Esophagus squamous epithelium (tissue), 5 donors: ENCODE measurements around the gene RETREG3. TPM values are rescaled to one million over a fixed set of nuclear protein-coding genes. Genes with fewer than 3 reads are reported as not detected.
"Not testable (repeated sequence)": the region's sequence is repeated elsewhere in the genome, so short reads cannot be mapped to it uniquely, and the experiment has no call there.

Experiments used
- DNase-seq: peaks from one replicate; lab custom pipeline; 2025; lab: John Stamatoyannopoulos, UW
- H3K27ac ChIP-seq, 4 donors: fragments of 200-600 bp; sonication (generic); one replicate each; pipeline ENCODE4 v1.5.1; 2016 to 2019; ENCODE audit warnings: mild to moderate bottlenecking in 1 of 4
- H3K27me3 ChIP-seq, 4 donors: fragments of 200-600 bp; sonication (generic); 1 replicate in 3 of 4; 2 replicates in 1 of 4; pipeline versions ENCODE4 v1.5.1 to v1.6.0; 2017 to 2021; ENCODE audit warnings: antibody characterized with exemption in 1 of 4
- H3K36me3 ChIP-seq, 3 donors: fragments of 200-600 bp; sonication (generic); one replicate each; pipeline ENCODE4 v1.5.1; 2016 to 2019
- H3K4me1 ChIP-seq, 3 donors: fragments of 200-600 bp; sonication (generic); one replicate each; pipeline ENCODE4 v1.5.1; 2017 to 2019
- H3K4me3 ChIP-seq, 4 donors: fragments of 200-600 bp; sonication (generic); 1 replicate in 3 of 4; 2 replicates in 1 of 4; pipeline ENCODE4 v1.5.1; 2016 to 2019; ENCODE audit warnings: mild to moderate bottlenecking in 2 of 4, moderate library complexity in 1 of 4
- H3K9me3 ChIP-seq, 3 donors: fragments of 200-600 bp; sonication (generic); one replicate each; pipeline ENCODE4 v1.5.1; 2016 to 2019
- POLR2A ChIP-seq, 4 donors: fragments of 450-650 bp; IDR thresholded peaks; one replicate each; pipeline ENCODE4 v1.6.1; 2017; ENCODE audit warnings: antibody characterized with exemption in 4 of 4, mild to moderate bottlenecking in 4 of 4, moderate library complexity in 3 of 4
- WGBS, 2 donors: methylation state at CpG; one replicate each; pipeline ENCODE4 v1.1.5; 2018; 5-methylcytosine and 5-hydroxymethylcytosine counted together
- intact Hi-C: fragments of 100-400 bp; cut with DNase I; formaldehyde crosslinking; loops from one replicate; pipeline ENCODE4 v1.15.0; 2022
- total RNA-seq, 4 donors: library from RNA; depleted of rRNA; stranded (reverse); fragments of >200 nt; gene quantifications; one replicate each; pipeline ENCODE4 v1.1.0, GENCODE V29; 2016
- TF ChIP-seq, protein P1 (sequence below), 6 experiments: fragments of 450-650 bp in 4 of 6; fragments of 200-600 bp in 2 of 6; sonication (generic) in 2 of 6; IDR thresholded peaks; one replicate each; pipeline ENCODE4 v1.5.1; 2016 to 2019; ENCODE audit warnings: antibody characterized with exemption in 6 of 6, mild to moderate bottlenecking in 4 of 6, moderate library complexity in 4 of 6
- donor health status: DM: yes; HTN: yes; CAD: no.

RETREG3 gene
- total RNA-seq, 4 donors from 2014 or later: 35.7 to 59.6 (median 53.0) TPM

DNA sequence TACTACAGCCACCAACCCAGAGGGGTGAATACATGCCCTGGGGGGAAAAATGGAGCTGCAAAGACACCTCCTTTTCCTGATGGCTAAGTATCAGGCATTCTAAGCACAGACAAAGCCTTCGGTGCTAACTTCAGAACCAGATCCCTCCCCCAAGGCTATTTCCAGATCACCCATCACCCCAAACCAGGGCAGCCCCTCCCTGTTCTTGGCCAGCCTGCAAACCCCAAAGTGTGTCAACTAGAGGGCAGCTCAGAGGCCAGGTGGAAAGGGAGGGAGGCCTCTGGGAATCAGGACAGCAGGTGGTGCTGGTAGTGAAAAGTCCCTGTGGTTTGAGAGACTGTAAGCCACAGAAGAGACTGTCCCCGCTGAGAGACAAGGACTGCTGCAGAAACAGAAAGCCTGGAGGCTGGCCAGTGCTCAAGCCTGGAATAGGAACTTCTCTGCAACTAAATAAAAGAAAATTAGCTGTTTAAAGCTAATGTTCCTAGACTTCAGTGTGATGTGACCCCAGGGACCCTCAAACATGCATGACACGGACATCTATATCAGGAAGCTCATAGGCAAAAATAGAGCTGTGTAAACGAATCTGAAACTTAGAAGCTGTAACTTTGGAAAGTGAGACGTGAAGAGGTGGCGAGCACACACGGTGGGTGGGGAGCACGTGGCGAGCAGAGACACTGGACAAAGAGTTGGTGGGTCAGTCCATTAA, 9.4 kb upstream of the RETREG3 start:
- Histone ChIP-seq H3K27ac (peak overlapping the region; percentile 29 to 50 (median 40)), H3K27me3 (no peaks in the 10 kb centered on the region)
- DNase-seq: no peak

GRCh38 chr17:42617956-42618431, 8.8 kb upstream of the RETREG3 start:
- peak overlapping the region; percentile 29 to 50 (median 40) for H3K27ac ChIP-seq
- WGBS, 2 donors: 9 to 28% methylated on average over 3 to 4 of the region's 4 CpGs
- peaks cover 8 to 33% (median 14%) of the 10 kb centered on the region in 3 donors for H3K4me1 ChIP-seq
- intact Hi-C loops: no loop called here
- no peak for TF ChIP-seq POLR2A (IDR thresholded peaks at IDR 0.05)
- TF ChIP-seq, protein P1, sequence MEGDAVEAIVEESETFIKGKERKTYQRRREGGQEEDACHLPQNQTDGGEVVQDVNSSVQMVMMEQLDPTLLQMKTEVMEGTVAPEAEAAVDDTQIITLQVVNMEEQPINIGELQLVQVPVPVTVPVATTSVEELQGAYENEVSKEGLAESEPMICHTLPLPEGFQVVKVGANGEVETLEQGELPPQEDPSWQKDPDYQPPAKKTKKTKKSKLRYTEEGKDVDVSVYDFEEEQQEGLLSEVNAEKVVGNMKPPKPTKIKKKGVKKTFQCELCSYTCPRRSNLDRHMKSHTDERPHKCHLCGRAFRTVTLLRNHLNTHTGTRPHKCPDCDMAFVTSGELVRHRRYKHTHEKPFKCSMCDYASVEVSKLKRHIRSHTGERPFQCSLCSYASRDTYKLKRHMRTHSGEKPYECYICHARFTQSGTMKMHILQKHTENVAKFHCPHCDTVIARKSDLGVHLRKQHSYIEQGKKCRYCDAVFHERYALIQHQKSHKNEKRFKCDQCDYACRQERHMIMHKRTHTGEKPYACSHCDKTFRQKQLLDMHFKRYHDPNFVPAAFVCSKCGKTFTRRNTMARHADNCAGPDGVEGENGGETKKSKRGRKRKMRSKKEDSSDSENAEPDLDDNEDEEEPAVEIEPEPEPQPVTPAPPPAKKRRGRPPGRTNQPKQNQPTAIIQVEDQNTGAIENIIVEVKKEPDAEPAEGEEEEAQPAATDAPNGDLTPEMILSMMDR (IDR thresholded peaks at IDR 0.05): no peak
- no peak for DNase-seq
- peaks cover 7 to 32% (median 9%) of the 10 kb centered on the region in 3 donors for H3K36me3 ChIP-seq
- H3K9me3 ChIP-seq: no peaks in the 10 kb centered on the region
- H3K27me3 ChIP-seq: no peaks in the 10 kb centered on the region
- H3K4me3 ChIP-seq: no peak overlapping the region

More for the DNA sequence above, 9.4 kb upstream of the RETREG3 start:
- TF ChIP-seq, protein P1 (IDR thresholded peaks at IDR 0.05): peak in 4 of 6 experiments; percentile 15 to 52 (median 34)
- TF ChIP-seq POLR2A (IDR thresholded peaks at IDR 0.05): no peak
- Histone ChIP-seq H3K36me3 (peaks cover 6 to 26% (median 7%) of the 10 kb centered on the region in 3 donors), H3K4me1 (peaks cover 8 to 38% (median 14%) of the 10 kb centered on the region in 3 donors), H3K9me3 (no peaks in the 10 kb centered on the region), H3K4me3 (no peak overlapping the region)
- WGBS, 2 donors: 43 to 51% methylated on average over 8 to 9 of the region's 9 CpGs
- intact Hi-C loops: no loop called here

GRCh38 chr17:42613699-42614295, 4.6 kb upstream of the RETREG3 start:
- H3K4me3 ChIP-seq: no peak overlapping the region
- H3K9me3 ChIP-seq: no peaks in the 10 kb centered on the region
- H3K27ac ChIP-seq: no peak overlapping the region
- DNase-seq: no peak
- peaks cover 8 to 32% (median 23%) of the 10 kb centered on the region in 3 donors for H3K4me1 ChIP-seq
- peaks cover 7 to 49% (median 13%) of the 10 kb centered on the region in 3 donors for H3K36me3 ChIP-seq
- intact Hi-C loops: no loop called here
- no peaks in the 10 kb centered on the region for H3K27me3 ChIP-seq
- 95 to 96% methylated on average over 7 to 8 of the region's 17 CpGs for WGBS, 2 donors
- TF ChIP-seq, protein P1 (IDR thresholded peaks at IDR 0.05): no peak
- TF ChIP-seq POLR2A (IDR thresholded peaks at IDR 0.05): no peak

DNA sequence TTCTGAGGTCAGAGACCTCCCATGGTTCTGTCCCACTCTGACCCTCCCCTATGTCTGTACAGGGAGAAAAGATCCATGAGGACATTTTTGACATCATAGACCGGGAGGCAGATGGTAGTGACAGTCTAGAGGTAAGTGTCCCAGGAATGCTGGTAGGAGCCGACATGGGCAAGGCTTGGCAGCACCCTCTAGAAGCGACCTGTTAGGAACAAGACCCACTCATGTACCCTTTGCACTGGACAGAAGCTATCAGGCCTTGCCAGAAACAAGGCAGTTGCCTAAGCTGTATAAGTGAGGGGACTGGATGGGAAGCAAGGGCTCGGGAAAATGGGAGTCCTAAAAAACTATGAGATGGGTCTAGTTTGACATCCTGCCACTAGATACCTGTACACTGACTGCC, 2.8 kb upstream of the RETREG3 start:
- no peaks in the 10 kb centered on the region for H3K9me3 ChIP-seq

GRCh38 chr17:42609814-42610801, 934 bp upstream of the RETREG3 start:
- 7 to 8% methylated on average over 5 to 16 of the region's 42 CpGs for WGBS, 2 donors
- H3K36me3 ChIP-seq: peaks cover 7 to 38% (median 13%) of the 10 kb centered on the region in 3 donors
- DNase-seq, H3K27me3 ChIP-seq, intact Hi-C loops, H3K9me3 ChIP-seq: not testable (repeated sequence)
- peaks cover 15 to 53% (median 32%) of the 10 kb centered on the region in 3 donors for H3K4me1 ChIP-seq
- peak overlapping the region; percentile 72 to 93 (median 84) for H3K4me3 ChIP-seq
- peak overlapping the region; percentile 91 to 97 (median 94) for H3K27ac ChIP-seq

More for the DNA sequence above, 2.8 kb upstream of the RETREG3 start:
- TF ChIP-seq, protein P1 (IDR thresholded peaks at IDR 0.05): no peak
- TF ChIP-seq POLR2A (IDR thresholded peaks at IDR 0.05): no peak
- H3K27me3 ChIP-seq: no peaks in the 10 kb centered on the region
- no peak for DNase-seq
- no peak overlapping the region for H3K4me3 ChIP-seq
- intact Hi-C loops: no loop called here
- peaks cover 7 to 49% (median 13%) of the 10 kb centered on the region in 3 donors for H3K36me3 ChIP-seq
- H3K27ac ChIP-seq: no peak overlapping the region
- peaks cover 8 to 34% (median 23%) of the 10 kb centered on the region in 3 donors for H3K4me1 ChIP-seq
- 93 to 95% methylated on average over 3 to 4 of the region's 4 CpGs for WGBS, 2 donors
